22Rv1 (cell line): ENCODE measurements around the gene PRKAG3.

Source experiments
- CTCF ChIP-seq: fragments of 450-650 bp; IDR thresholded peaks from 2 replicates; pipeline ENCODE4 v1.5.1; 2017; ENCODE audit warnings: mild to moderate bottlenecking
- ZFX ChIP-seq: fragments of 450-650 bp; IDR thresholded peaks from 2 replicates; pipeline ENCODE4 v1.6.1; 2017; ENCODE audit warnings: antibody characterized with exemption, borderline replicate concordance

- TF ChIP-seq CTCF (no peak), ZFX (no peak)
Observed at GRCh38 chr2:218807626-218808025, 24.0 kb downstream of the PRKAG3 start.
